NCI-H1092 treated with DMSO at 0.1 percent for 48 hours (cell line): Measurements from ENCODE around the gene EIF2S2.
A peak's percentile ranks its signal among the peaks of the same experiment; 100 is the strongest.

Experiments
- DNase-seq: peaks from one replicate; lab custom pipeline; 2025; lab: John Stamatoyannopoulos, UW

EIF2S2 gene

DNA sequence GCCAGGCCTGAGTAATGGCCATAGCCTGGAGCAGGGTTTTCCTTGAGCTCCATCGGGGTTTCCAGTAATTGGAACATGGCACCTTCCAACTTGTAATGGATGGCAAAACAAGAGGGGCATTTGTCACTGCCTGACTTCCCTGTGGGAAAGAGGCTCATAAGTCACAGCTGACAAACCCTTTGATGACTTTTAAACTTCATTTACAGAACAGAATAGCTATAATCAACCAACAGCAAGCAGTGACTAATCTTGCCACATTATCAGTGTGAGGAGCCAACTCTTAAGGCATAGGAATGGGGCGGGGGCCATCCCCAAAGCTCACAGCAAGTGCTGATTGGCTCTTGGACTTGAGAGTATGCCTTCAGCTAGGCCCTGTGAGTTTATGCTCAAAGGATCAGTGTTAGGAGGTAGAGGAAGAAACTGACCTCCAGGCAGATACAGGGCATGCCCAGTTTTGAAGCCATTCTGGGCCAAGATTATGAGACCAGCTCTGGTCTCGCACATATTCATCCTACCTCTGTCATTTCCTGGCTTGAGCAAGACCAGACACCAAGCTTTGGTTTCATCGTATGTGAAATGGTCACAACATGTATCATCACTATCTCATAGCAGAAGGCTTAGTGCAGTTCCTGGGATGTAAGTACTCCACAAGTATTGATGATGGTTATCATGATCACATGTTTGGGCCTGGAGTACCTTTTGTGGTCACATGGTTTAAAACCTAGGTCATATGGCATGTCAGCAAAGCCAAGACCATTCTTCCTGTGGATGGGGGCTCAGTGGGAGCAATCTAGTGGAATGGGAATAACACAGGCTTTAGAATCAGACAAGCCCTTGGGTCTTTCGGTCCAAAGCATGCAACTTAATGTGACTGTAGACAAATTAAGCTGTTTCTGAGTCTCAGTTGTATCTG, 49.2 kb downstream of the EIF2S2 start:
- no peak for DNase-seq

GRCh38 chr20:34061695-34062094, 50.3 kb downstream of the EIF2S2 start:
- no peak for DNase-seq

- DNase-seq, result no peak
Measured at GRCh38 chr20:34060970-34061369, 51.1 kb downstream of the EIF2S2 start.

GRCh38 chr20:34058831-34059230, 53.2 kb downstream of the EIF2S2 start:
- DNase-seq, result no peak

DNA sequence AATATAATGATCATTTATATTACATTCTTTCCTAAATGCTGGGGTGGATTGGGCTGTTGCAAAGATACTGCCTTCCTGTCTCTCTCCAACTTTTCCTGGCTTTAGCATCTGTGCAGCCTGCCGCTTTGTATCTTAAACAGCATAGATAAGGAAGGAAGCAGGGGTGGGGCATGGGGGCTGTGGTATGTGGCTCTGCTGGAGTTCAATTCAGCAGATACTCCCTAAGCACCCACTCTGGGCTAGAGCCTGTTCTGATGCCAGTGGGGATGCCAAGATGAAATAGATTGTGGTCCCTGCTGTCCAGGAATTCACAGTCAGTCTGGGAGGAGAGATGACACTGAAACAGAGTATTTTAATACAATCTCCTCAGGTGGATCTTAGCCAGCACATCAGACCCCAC, 56.8 kb downstream of the EIF2S2 start:
- no peak for DNase-seq

GRCh38 chr20:34052414-34052813, 59.6 kb downstream of the EIF2S2 start:
- DNase-seq, result no peak

- no peak for DNase-seq
Measured at GRCh38 chr20:34049897-34050695, 61.9 kb downstream of the EIF2S2 start.

DNA sequence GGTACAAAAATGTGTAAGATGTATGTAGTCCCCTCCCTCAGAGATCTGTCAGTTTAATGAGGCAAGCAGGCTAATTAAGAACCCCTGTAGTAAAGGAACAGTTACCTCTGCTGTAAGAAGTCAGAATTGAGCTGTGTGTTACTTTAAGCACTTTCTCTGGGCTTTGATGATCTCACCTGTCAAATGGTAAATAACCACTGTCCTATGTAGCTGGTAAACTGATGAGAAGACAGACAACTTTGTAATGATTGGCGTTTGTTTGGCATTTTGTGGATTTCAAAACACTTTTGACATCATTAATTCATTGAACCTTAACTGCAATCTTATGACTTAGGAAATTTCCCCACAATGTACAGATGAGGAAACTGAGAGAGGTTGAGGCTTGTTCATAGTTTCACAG, 62.7 kb downstream of the EIF2S2 start:
- DNase-seq, result no peak

- peak; percentile 22 for DNase-seq
Measured at GRCh38 chr20:34047917-34048316, 64.1 kb downstream of the EIF2S2 start.

- no peak for DNase-seq
Measured at GRCh38 chr20:34047010-34047687, 64.9 kb downstream of the EIF2S2 start.

DNA sequence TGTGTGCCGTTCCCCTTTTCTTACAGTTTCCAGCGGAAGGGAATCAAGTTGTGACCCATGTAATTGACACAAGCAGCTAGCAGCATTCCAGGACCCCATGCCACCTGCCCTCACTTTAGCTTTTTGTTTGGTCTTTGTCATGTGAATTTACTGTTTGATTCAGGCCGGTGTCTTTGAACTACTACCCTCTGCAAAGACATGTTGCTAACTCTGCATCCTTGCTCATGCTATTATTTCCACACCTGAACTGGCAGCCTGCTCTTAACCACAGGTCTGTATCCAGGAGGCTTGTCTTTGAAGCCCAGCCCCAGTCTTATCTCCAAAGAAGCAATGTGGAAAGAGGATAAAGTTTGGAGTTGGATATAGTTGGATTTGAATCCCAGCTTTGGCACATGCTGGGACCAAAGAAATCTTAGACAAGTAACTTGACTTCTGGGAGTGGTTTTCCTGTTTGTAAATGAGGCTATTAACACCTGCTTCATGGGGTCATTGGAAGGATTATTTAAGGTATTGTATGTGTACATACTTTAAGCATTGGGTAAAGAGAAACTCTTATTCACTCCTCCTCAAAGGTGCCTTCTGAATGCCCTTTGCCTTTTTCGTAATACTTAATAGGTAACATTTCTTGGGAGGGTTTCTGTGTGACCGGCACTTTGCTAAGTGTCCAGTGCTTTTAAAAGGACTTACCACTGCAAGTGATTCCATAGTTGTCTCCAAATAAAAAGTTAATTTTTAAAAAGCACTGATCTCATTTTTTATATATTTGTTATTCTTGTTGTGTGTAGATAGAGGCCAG, 65.9 kb downstream of the EIF2S2 start:
- DNase-seq, result no peak

DNA sequence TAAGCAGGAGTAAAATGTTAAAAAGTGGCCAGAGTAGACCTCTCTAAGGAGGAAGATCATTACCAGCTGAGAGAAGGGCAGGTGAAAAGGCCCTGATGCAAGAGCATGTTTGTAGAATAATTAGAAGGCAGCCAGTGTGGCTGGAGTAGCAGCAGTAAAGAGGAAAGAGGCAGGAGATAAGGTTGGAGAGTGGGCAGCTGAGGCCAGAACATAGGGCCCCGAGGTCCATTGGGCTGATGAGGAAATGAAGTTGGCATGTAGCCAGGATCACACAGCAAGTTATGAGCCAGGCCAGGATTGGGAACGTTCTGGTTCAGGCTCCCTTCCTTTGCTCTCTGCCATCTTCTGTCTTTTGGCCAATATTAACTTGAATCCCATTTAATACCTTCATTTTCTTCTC, 66.7 kb downstream of the EIF2S2 start:
- no peak for DNase-seq

GRCh38 chr20:34043025-34043424, 69.0 kb downstream of the EIF2S2 start:
- no peak for DNase-seq

- peak; percentile 67 for DNase-seq
Measured at GRCh38 chr20:34042262-34042661, 69.8 kb downstream of the EIF2S2 start.

DNA sequence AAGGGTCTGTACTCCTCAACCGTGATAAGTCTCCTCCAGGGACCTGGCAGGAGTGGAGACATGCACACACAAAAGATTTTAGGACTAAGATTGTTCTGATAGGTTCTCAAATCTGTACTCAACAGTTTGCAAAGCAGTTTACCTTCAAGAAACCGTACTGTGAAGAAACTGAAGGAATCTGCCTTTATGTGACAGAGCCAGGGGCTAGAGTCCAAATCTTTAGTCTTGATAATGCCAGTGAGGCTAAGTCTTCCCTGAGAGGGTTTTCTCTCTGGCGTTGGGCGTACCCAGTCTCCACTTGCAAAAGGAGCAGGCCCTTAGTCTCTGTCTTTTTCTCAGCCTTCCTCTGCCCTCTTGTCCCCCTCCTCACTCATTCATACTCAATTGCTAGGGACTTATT, 70.8 kb downstream of the EIF2S2 start:
- no peak for DNase-seq

GRCh38 chr20:34040300-34040995, 71.6 kb downstream of the EIF2S2 start:
- DNase-seq, result peak; percentile 46
